K562 (cell line): ENCODE measurements around the gene FRMD7. TPM values are rescaled to one million over a fixed set of nuclear protein-coding genes. Genes with fewer than 3 reads are reported as not detected.
"Not testable (repeated sequence)": the region's sequence is repeated elsewhere in the genome, so short reads cannot be mapped to it uniquely, and the experiment has no call there.

Source experiments
- ATAC-seq: fragments of 200-7000 bp; cut with Tn5 transposase; 3 replicates; pipeline ENCODE4 v1.9.1; 2020; ENCODE audit warnings: moderate library complexity
- BruUV-seq: library from RNA; stranded (reverse); fragments of 400-500 nt; replicated peaks from 2 replicates; lab custom pipeline; 2021; lab: Mats Ljungman, UMichigan
- CTCF ChIA-PET: fragments of 300-600 bp; formaldehyde crosslinking; extraction: SDS; loops from one replicate; lab custom pipeline; 2021; ENCODE audit warnings: low intra/inter-chr PET ratio; lab: Yijun Ruan, JAX
- POLR2A ChIA-PET: fragments of 300-600, 350-650 bp; sonication (Branson Sonifier 250); formaldehyde crosslinking; extraction: SDS; loops from one replicate; lab custom pipeline; 2021; ENCODE audit warnings: antibody characterized with exemption, inconsistent platforms; lab: Yijun Ruan, JAX
- DNase-seq, 4 experiments: peaks; one replicate each; pipeline versions ENCODE4 v3.0.0 to v3.0.0-alpha.2; 2011 to 2018; ENCODE audit warnings: low spot score in 3 of 4, mixed read lengths in 3 of 4; ENCODE audit errors: extremely low read depth in 1 of 4
- FAIRE-seq: peaks from 2 replicates; lab custom pipeline; 2011; peaks lifted over from hg19 to GRCh38; lab: Jason Lieb, UNC
- H2AFZ ChIP-seq: 2 replicates; pipeline ENCODE4 v1.6.0; 2011; ENCODE audit warnings: low read depth, low read length, control low read depth, inconsistent platforms
- H3K27ac ChIP-seq: fragments of 200-600 bp; 3 replicates; pipeline ENCODE4 v1.8.0; 2011; ENCODE audit warnings: low read depth, mild to moderate bottlenecking, control low read depth, inconsistent platforms, low read length, moderate library complexity, mixed read lengths; ENCODE audit errors: extremely low read depth
- H3K27me3 ChIP-seq, 2 experiments: fragments of 300-600 bp in 1 of 2; 2 replicates in 1 of 2; 3 replicates in 1 of 2; pipeline versions ENCODE4 v1.6.0 to v1.8.0; 2011; ENCODE audit warnings: inconsistent platforms in 2 of 2, low read length in 2 of 2, mild to moderate bottlenecking in 1 of 2, mixed read lengths in 1 of 2, moderate library complexity in 1 of 2; ENCODE audit not compliant: control insufficient read depth in 2 of 2, insufficient read depth in 2 of 2
- H3K36me3 ChIP-seq: fragments of 300-600 bp; 3 replicates; pipeline ENCODE4 v1.8.0; 2011; ENCODE audit warnings: mild to moderate bottlenecking, low read length, inconsistent platforms; ENCODE audit not compliant: control insufficient read depth, insufficient read depth
- H3K4me1 ChIP-seq, 2 experiments: fragments of 200-600 bp in 1 of 2; replicated peaks in 1 of 2; 2 replicates in 1 of 2; 3 replicates in 1 of 2; pipeline versions ENCODE4 v1.5.1 to v1.8.0; 2011; ENCODE audit warnings: inconsistent platforms in 2 of 2, low read length in 2 of 2, mild to moderate bottlenecking in 1 of 2, mixed read lengths in 1 of 2, moderate library complexity in 1 of 2; ENCODE audit not compliant: control insufficient read depth in 2 of 2, insufficient read depth in 2 of 2
- H3K4me2 ChIP-seq: 2 replicates; pipeline ENCODE4 v1.6.1; 2011; ENCODE audit warnings: low read length, control low read depth, inconsistent platforms, mixed read lengths; ENCODE audit not compliant: insufficient read depth
- H3K4me3 ChIP-seq: fragments of 200-600 bp; sonication (generic), shearing (Covaris generic); 2 replicates; pipeline ENCODE4 v1.5.1; 2016; ENCODE audit warnings: control low read depth, inconsistent platforms
- H3K79me2 ChIP-seq: fragments of 200-600 bp; 3 replicates; pipeline ENCODE4 v1.8.0; 2011; ENCODE audit warnings: low read length, inconsistent platforms; ENCODE audit not compliant: control insufficient read depth, insufficient read depth
- H3K9ac ChIP-seq, 2 experiments: 2 replicates each; pipeline versions ENCODE4 v1.6.0 to v1.6.1; 2011; ENCODE audit warnings: low read depth in 2 of 2, low read length in 2 of 2, control low read depth in 1 of 2, inconsistent platforms in 1 of 2, mild to moderate bottlenecking in 1 of 2, mixed read lengths in 1 of 2; ENCODE audit not compliant: insufficient read depth in 1 of 2
- H3K9me1 ChIP-seq: one replicate; pipeline ENCODE4 v1.6.0; 2011; ENCODE audit warnings: inconsistent platforms, mild to moderate bottlenecking, low read length, moderate library complexity; ENCODE audit not compliant: control insufficient read depth, insufficient read depth
- H3K9me3 ChIP-seq: replicated peaks from 2 replicates; pipeline ENCODE4 v1.5.1; 2011; ENCODE audit warnings: low read depth, low read length, inconsistent platforms; ENCODE audit not compliant: control insufficient read depth, insufficient read depth
- H4K20me1 ChIP-seq: replicated peaks from 2 replicates; pipeline ENCODE4 v1.6.1; 2011; ENCODE audit warnings: low read length, inconsistent platforms, mixed read lengths; ENCODE audit not compliant: control insufficient read depth, insufficient read depth
- ARNT ChIP-seq, 2 experiments: fragments of 450-650 bp; IDR thresholded peaks; 2 replicates each; pipeline ENCODE4 v1.6.1; 2016; ENCODE audit warnings: mild to moderate bottlenecking in 1 of 2
- ZNF146 ChIP-seq: IDR thresholded peaks from one replicate; pipeline ENCODE4 v1.6.1; 2018; ENCODE audit warnings: missing compliant biosample characterization; ENCODE audit not compliant: unreplicated experiment
- WGBS: fragments of 100-300 bp; shearing (Covaris generic); methylation state at CpG from one replicate; pipeline ENCODE4 v1.1.6; 2016; ENCODE audit warnings: low coverage, mixed read lengths; ENCODE audit not compliant: insufficient coverage; ENCODE audit errors: missing lambda C conversion rate; 5-methylcytosine and 5-hydroxymethylcytosine counted together
- in situ Hi-C: fragments of 300-500 bp; cut with MboI; formaldehyde crosslinking; loops from 4 replicates; pipeline ENCODE4 v1.15.0; 2018; ENCODE audit warnings: inconsistent platforms, mixed read lengths
- intact Hi-C: fragments of 100-400 bp; cut with micrococcal nuclease; formaldehyde crosslinking; loops from 2 replicates; pipeline ENCODE4 v1.14.2; 2022
- polyA plus RNA-seq, 8 experiments: library from polyadenylated mRNA; depleted of rRNA in 4 of 8; stranded (reverse) in 5 of 8; unstranded in 3 of 8; fragments of >200 nt; fragmentation: Nextera tagmentation in 2 of 8; fragmentation: Illumina TruSeq in 1 of 8; extraction: Ambion mirVana in 2 of 8; extraction: Trizol in 1 of 8; gene quantifications; 2 replicates each; pipeline versions ENCODE4 v1.2.1 to v1.2.3, GENCODE V29; 2011 to 2014; ENCODE audit warnings: inconsistent platforms in 1 of 8, missing spikeins in 1 of 8
- total RNA-seq, 7 experiments: library from RNA; depleted of rRNA in 6 of 7; stranded (reverse); fragments of >200 nt in 6 of 7; fragmentation: Illumina TruSeq in 2 of 7; extraction: Trizol in 2 of 7; gene quantifications; 2 replicates each; pipeline versions ENCODE4 v1.2.1 to v1.2.3, GENCODE V29; 2011 to 2021; ENCODE audit warnings: low replicate concordance in 1 of 7

Gene FRMD7
- total and polyA plus RNA-seq, 9 of the 15 experiments (the other 6 are each of a cell fraction or from before 2014, with no cell fraction given) = 0.06 to 0.09 TPM; not detected in 7

- ChIA-PET CTCF (no interaction called here), POLR2A (interaction anchor here (1.6 kb wide), 1 partner anchor 9 kb away, joined by 7 read pairs; no protein-coding TSS in a partner anchor)
- H3K36me3 ChIP-seq = peaks cover 66% of the 10 kb centered on the region
- no TSS peak for BruUV-seq
- H3K9me3 ChIP-seq = no peaks in the 10 kb centered on the region
- TF ChIP-seq ARNT (IDR thresholded peaks at IDR 0.05) = no peak
- ATAC-seq (no peak), FAIRE-seq (no peak), DNase-seq (no peak)
- intact Hi-C loops = no loop called here
- no peak overlapping the region for H3K9ac ChIP-seq
- no peak overlapping the region for H3K4me3 ChIP-seq
- H2AFZ ChIP-seq = no peak overlapping the region
- no peak overlapping the region for H3K27ac ChIP-seq
- no peak overlapping the region for H3K4me2 ChIP-seq
- in situ Hi-C loops = no loop called here
- no peaks in the 10 kb centered on the region for H3K27me3 ChIP-seq
- peaks cover 48% of the 10 kb centered on the region for H3K79me2 ChIP-seq
- no peaks in the 10 kb centered on the region for H3K9me1 ChIP-seq
- WGBS = 86% methylated on average over 4 of the region's 4 CpGs
- no peaks in the 10 kb centered on the region for H3K4me1 ChIP-seq
- 0 out of 2 replicates have a peak, but pooled peaks cover 4% of the 10 kb centered on the region for H4K20me1 ChIP-seq
Observed at GRCh38 chrX:132058050-132058449, 69.8 kb downstream of the FRMD7 start.

- POLR2A ChIA-PET = not testable (repeated sequence)
Observed at GRCh38 chrX:132051778-132052177, 76.0 kb downstream of the FRMD7 start.

More at GRCh38 chrX:132051778-132052177, 76.0 kb downstream of the FRMD7 start:
- H3K79me2 ChIP-seq = peaks cover 89% of the 10 kb centered on the region
- peaks cover 35% of the 10 kb centered on the region; the same call in 2 of the 3 replicates for H3K36me3 ChIP-seq
- CTCF ChIA-PET, H3K27ac ChIP-seq, H3K27me3 ChIP-seq, H3K9me3 ChIP-seq, H3K9me1 ChIP-seq, H3K9ac ChIP-seq, H3K4me1 ChIP-seq, ATAC-seq, H2AFZ ChIP-seq, intact Hi-C loops, H3K4me3 ChIP-seq, H4K20me1 ChIP-seq, H3K4me2 ChIP-seq, FAIRE-seq, in situ Hi-C loops, BruUV-seq, DNase-seq: not testable (repeated sequence)
- TF ChIP-seq ZNF146 (CRISPR knock-in tag) = peak; percentile 45
